Lung (tissue), 12 donors: Measurements from ENCODE around the gene LIX1L. TPM values are rescaled to one million over a fixed set of nuclear protein-coding genes. Genes with fewer than 3 reads are reported as not detected.

ENCODE experiments used
- ATAC-seq: fragments of 200-7000 bp; cut with Tn5 transposase; one replicate; pipeline ENCODE4 v1.9.1; 2020; ENCODE audit warnings: moderate number of reproducible peaks; ENCODE audit not compliant: insufficient read depth, low FRiP score
- DNase-seq, 3 donors: peaks; one replicate each; pipeline ENCODE4 v3.0.0-alpha.2; 2013 to 2017
- H3K27ac ChIP-seq, 2 donors: one replicate each; pipeline ENCODE4 v1.5.1; 2013; ENCODE audit warnings: mild to moderate bottlenecking in 2 of 2, moderate library complexity in 2 of 2, control low read depth in 1 of 2, inconsistent platforms in 1 of 2, low read depth in 1 of 2, low read length in 1 of 2
- H3K27me3 ChIP-seq, 3 donors: one replicate each; pipeline ENCODE4 v1.5.1; 2013; ENCODE audit warnings: low read length in 2 of 3; ENCODE audit not compliant: control insufficient read depth in 3 of 3, insufficient read depth in 3 of 3
- H3K36me3 ChIP-seq, 4 donors: one replicate each; pipeline ENCODE4 v1.5.1; 2013; ENCODE audit warnings: low read length in 4 of 4, mild to moderate bottlenecking in 1 of 4, moderate library complexity in 1 of 4; ENCODE audit not compliant: control insufficient read depth in 4 of 4, insufficient read depth in 4 of 4
- H3K4me1 ChIP-seq, 5 donors: one replicate each; pipeline ENCODE4 v1.5.1; 2013; ENCODE audit warnings: low read length in 5 of 5, mild to moderate bottlenecking in 2 of 5, moderate library complexity in 1 of 5; ENCODE audit not compliant: control insufficient read depth in 5 of 5, insufficient read depth in 5 of 5
- H3K4me3 ChIP-seq: one replicate; pipeline ENCODE4 v1.5.1; 2013; ENCODE audit warnings: mild to moderate bottlenecking, control low read depth, moderate library complexity
- H3K9ac ChIP-seq, 2 donors: one replicate each; pipeline ENCODE4 v1.5.1; 2013; ENCODE audit warnings: low read length in 2 of 2, control low read depth in 1 of 2; ENCODE audit not compliant: insufficient read depth in 1 of 2
- H3K9me3 ChIP-seq, 4 donors: one replicate each; pipeline ENCODE4 v1.5.1; 2013; ENCODE audit warnings: low read length in 3 of 4, mild to moderate bottlenecking in 1 of 4, moderate library complexity in 1 of 4; ENCODE audit not compliant: control insufficient read depth in 4 of 4, insufficient read depth in 3 of 4
- CTCF ChIP-seq: IDR thresholded peaks from 2 replicates; pipeline ENCODE4 v1.5.1; 2012; ENCODE audit warnings: mild to moderate bottlenecking; ENCODE audit errors: control extremely low read depth, extremely low read depth
- WGBS, 2 donors: extraction: QIAGEN DNeasy Blood & Tissue Kit; methylation state at CpG; one replicate each; pipeline ENCODE4 v1.1.7; 2013; 5-methylcytosine and 5-hydroxymethylcytosine counted together
- polyA plus RNA-seq, 2 donors: library from polyadenylated mRNA; stranded (reverse); fragments of 200-250 nt; gene quantifications; one replicate each; pipeline ENCODE4 v1.2.1, GENCODE V29; 2013
- total RNA-seq, 2 donors: library from RNA; depleted of rRNA in 1 of 2; stranded (reverse); fragments of >200 nt in 1 of 2; gene quantifications; one replicate each; pipeline ENCODE4 v1.2.1, GENCODE V29; 2014 to 2021
- donor health status: control.
- donor health status: control.
- donor health status: Bipolar disorder and iron deficiency.
- donor health status: healthy.
- donor health status: DM: yes; HTN: yes; CAD: no.

Gene LIX1L
- total and polyA plus RNA-seq, 4 donors = 7.0 to 30.9 (median 18.9) TPM

- Histone ChIP-seq H3K27me3 (no peaks in the 10 kb centered on the region), H3K4me1 (peaks cover 14 to 47% (median 22%) of the 10 kb centered on the region in 5 donors), H3K27ac (peak overlapping the region; percentile 94 to 99), H3K9me3 (no peaks in the 10 kb centered on the region), H3K4me3 (no peak overlapping the region), H3K36me3 (peaks cover 0 to 5% (median 1%) of the 10 kb centered on the region in 4 donors), H3K9ac (peak overlapping the region in 1 of 2 donors; percentile 97)
- WGBS, 2 donors = 6 to 13% methylated on average over 9 of the region's 9 CpGs
- DNase-seq (peak; percentile 96 to 100 (median 100)), ATAC-seq (peak; percentile 94)
- no peak for TF ChIP-seq CTCF
Observed at GRCh38 chr1:145978854-145979745, 21.3 kb upstream of the LIX1L start.

GRCh38 chr1:145978471-145978853, 20.6 kb upstream of the LIX1L start:
- ATAC-seq (no peak), DNase-seq (no peak)
- peaks cover 0 to 5% (median 1%) of the 10 kb centered on the region in 4 donors for H3K36me3 ChIP-seq
- no peaks in the 10 kb centered on the region for H3K27me3 ChIP-seq
- H3K9me3 ChIP-seq = no peaks in the 10 kb centered on the region
- peak overlapping the region; percentile 94 to 99 for H3K27ac ChIP-seq
- H3K4me1 ChIP-seq = peaks cover 14 to 44% (median 22%) of the 10 kb centered on the region in 5 donors
- H3K9ac ChIP-seq = peak overlapping the region in 1 of 2 donors; percentile 97
- TF ChIP-seq CTCF = no peak
- H3K4me3 ChIP-seq = no peak overlapping the region

- Histone ChIP-seq H3K4me3 (no peak overlapping the region), H3K4me1 (peaks cover 12 to 38% (median 22%) of the 10 kb centered on the region in 5 donors), H3K27me3 (no peaks in the 10 kb centered on the region), H3K36me3 (peaks cover 0 to 5% (median 1%) of the 10 kb centered on the region in 4 donors), H3K9ac (peak overlapping the region in 1 of 2 donors; percentile 97), H3K9me3 (no peaks in the 10 kb centered on the region), H3K27ac (peak overlapping the region; percentile 88 to 99)
- 17 to 18% methylated on average over 8 to 9 of the region's 9 CpGs for WGBS, 2 donors
- TF ChIP-seq CTCF = peak; percentile 91
- DNase-seq = peak; percentile 79 to 95 (median 87)
- no peak for ATAC-seq
Observed at GRCh38 chr1:145977486-145978470, 20.0 kb upstream of the LIX1L start.
